ENCODE results near the gene RFPL2.

The RFPL2 gene

DNA sequence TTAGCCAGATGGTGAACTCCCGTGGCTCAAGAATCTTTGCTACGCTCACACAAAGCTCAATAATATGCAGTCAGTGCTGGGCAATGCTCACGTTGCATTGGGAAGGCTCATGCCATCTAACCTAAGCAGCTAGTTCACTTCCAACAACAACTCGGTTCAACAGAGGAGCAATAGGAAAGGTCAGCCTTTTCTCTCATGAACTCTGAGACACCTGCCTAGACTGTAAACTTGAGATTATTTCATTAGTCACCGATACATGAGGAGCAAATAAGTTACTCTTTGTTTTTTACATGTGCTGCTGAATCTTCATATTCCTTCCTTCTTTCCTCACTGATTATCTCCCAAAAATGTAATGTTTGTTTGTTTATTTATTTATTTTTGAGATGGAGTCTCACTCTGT, 41.3 kb upstream of the RFPL2 start:
- no peak for TF ChIP-seq EZH2 (IDR thresholded peaks at IDR 0.05; ENCODE audit: borderline replicate concordance, low read depth, low read length, severe bottlenecking)
- TF ChIP-seq, protein P1, sequence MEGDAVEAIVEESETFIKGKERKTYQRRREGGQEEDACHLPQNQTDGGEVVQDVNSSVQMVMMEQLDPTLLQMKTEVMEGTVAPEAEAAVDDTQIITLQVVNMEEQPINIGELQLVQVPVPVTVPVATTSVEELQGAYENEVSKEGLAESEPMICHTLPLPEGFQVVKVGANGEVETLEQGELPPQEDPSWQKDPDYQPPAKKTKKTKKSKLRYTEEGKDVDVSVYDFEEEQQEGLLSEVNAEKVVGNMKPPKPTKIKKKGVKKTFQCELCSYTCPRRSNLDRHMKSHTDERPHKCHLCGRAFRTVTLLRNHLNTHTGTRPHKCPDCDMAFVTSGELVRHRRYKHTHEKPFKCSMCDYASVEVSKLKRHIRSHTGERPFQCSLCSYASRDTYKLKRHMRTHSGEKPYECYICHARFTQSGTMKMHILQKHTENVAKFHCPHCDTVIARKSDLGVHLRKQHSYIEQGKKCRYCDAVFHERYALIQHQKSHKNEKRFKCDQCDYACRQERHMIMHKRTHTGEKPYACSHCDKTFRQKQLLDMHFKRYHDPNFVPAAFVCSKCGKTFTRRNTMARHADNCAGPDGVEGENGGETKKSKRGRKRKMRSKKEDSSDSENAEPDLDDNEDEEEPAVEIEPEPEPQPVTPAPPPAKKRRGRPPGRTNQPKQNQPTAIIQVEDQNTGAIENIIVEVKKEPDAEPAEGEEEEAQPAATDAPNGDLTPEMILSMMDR (IDR thresholded peaks at IDR 0.05; ENCODE audit: borderline replicate concordance, extremely low read depth, low read length, poor library complexity, severe bottlenecking): no peak
- no peak overlapping the region for H3K9ac ChIP-seq (ENCODE audit: low read depth, low read length)

DNA sequence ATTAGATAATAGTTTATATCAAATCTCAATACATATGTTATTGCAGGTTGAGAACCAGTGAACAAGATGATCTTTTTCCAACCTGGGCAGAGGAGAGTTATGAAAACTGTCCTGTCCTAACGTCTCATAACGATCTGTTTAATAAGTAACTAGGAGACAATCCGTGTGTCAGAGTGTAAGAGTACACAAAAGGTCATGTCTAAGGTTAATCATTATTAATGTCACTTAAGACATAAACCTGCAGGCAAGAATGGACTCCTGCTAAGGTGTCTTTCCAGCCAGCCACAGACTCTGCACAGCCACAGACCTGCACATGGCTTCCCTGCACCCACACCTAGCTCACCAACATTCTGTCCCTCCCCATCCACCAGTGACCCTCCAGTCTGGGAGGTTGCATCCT, 40.2 kb upstream of the RFPL2 start:
- Histone ChIP-seq H3K9ac (ENCODE audit: low read depth, low read length) (no peak overlapping the region), H3K79me2 (ENCODE audit: insufficient read depth, low read length) (no peaks in the 10 kb centered on the region), H3K4me3 (ENCODE audit: low read depth in 1 of 2, low read length in 2 of 2) (no peak overlapping the region), H2AFZ (ENCODE audit: low read depth, low read length) (no peak overlapping the region), H3K27ac (ENCODE audit: low read length) (no peak overlapping the region), H3K9me3 (ENCODE audit: insufficient read depth, low read length, severe bottlenecking) (no peaks in the 10 kb centered on the region), H3K4me2 (ENCODE audit: insufficient read depth, low read length) (no peak overlapping the region), H3K36me3 (ENCODE audit: insufficient read depth, low read length) (no peaks in the 10 kb centered on the region), H3K27me3 (ENCODE audit: insufficient read depth, low read length, poor library complexity) (no peaks in the 10 kb centered on the region), H4K20me1 (ENCODE audit: insufficient read depth, low read length) (no peaks in the 10 kb centered on the region), H3K4me1 (ENCODE audit: insufficient read depth, low read length) (no peaks in the 10 kb centered on the region)
- ATAC-seq (ENCODE audit: insufficient read depth, low read depth): no peak
- TF ChIP-seq EZH2 (IDR thresholded peaks at IDR 0.05; ENCODE audit: borderline replicate concordance, low read depth, low read length, severe bottlenecking): no peak
- TF ChIP-seq, protein P1 (IDR thresholded peaks at IDR 0.05; ENCODE audit: borderline replicate concordance, extremely low read depth, low read length, poor library complexity, severe bottlenecking): no peak
- DNase-seq: no peak

More for the DNA sequence above, 41.3 kb upstream of the RFPL2 start:
- H3K4me2 ChIP-seq (ENCODE audit: insufficient read depth, low read length): no peak overlapping the region
- no peaks in the 10 kb centered on the region for H3K79me2 ChIP-seq (ENCODE audit: insufficient read depth, low read length)
- H2AFZ ChIP-seq (ENCODE audit: low read depth, low read length): no peak overlapping the region
- H3K36me3 ChIP-seq (ENCODE audit: insufficient read depth, low read length): no peaks in the 10 kb centered on the region
- H3K4me3 ChIP-seq (ENCODE audit: low read depth in 1 of 2, low read length in 2 of 2): no peak overlapping the region
- DNase-seq (no peak), ATAC-seq (ENCODE audit: insufficient read depth, low read depth) (no peak)
- no peak overlapping the region for H3K27ac ChIP-seq (ENCODE audit: low read length)
- H4K20me1 ChIP-seq (ENCODE audit: insufficient read depth, low read length): no peaks in the 10 kb centered on the region
- no peaks in the 10 kb centered on the region for H3K4me1 ChIP-seq (ENCODE audit: insufficient read depth, low read length)
- H3K9me3 ChIP-seq (ENCODE audit: insufficient read depth, low read length, severe bottlenecking): no peaks in the 10 kb centered on the region
- no peaks in the 10 kb centered on the region for H3K27me3 ChIP-seq (ENCODE audit: insufficient read depth, low read length, poor library complexity)

DNA sequence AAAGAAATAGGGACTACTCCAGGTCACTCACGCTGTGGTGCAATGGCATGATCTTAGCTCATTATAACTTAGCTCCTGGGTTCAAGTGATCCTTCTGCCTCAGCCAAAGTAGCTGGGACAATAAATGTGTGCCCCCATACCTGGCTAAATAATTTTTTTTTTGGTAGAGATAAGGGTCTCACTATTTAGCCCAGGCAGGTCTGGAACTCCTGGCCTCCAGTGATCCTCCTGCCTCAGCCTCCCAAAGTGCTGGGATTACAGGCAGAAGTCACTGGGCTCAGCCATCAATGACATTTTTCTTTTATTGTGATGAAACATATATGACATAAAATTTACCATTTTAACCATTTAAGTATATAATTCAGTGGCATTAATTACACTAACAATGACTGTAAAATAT, 39.7 kb upstream of the RFPL2 start:
- ATAC-seq (ENCODE audit: insufficient read depth, low read depth): no peak
- no peaks in the 10 kb centered on the region for H3K79me2 ChIP-seq (ENCODE audit: insufficient read depth, low read length)
- H3K36me3 ChIP-seq (ENCODE audit: insufficient read depth, low read length): no peaks in the 10 kb centered on the region
- no peaks in the 10 kb centered on the region for H3K4me1 ChIP-seq (ENCODE audit: insufficient read depth, low read length)
- no peak overlapping the region for H3K9ac ChIP-seq (ENCODE audit: low read depth, low read length)
- no peak overlapping the region for H3K4me3 ChIP-seq (ENCODE audit: low read depth in 1 of 2, low read length in 2 of 2)
- no peaks in the 10 kb centered on the region for H4K20me1 ChIP-seq (ENCODE audit: insufficient read depth, low read length)
- no peak overlapping the region for H2AFZ ChIP-seq (ENCODE audit: low read depth, low read length)
- TF ChIP-seq EZH2 (IDR thresholded peaks at IDR 0.05; ENCODE audit: borderline replicate concordance, low read depth, low read length, severe bottlenecking): no peak
- TF ChIP-seq, protein P1 (IDR thresholded peaks at IDR 0.05; ENCODE audit: borderline replicate concordance, extremely low read depth, low read length, poor library complexity, severe bottlenecking): no peak
- H3K9me3 ChIP-seq (ENCODE audit: insufficient read depth, low read length, severe bottlenecking): no peaks in the 10 kb centered on the region
- no peak overlapping the region for H3K27ac ChIP-seq (ENCODE audit: low read length)
- no peak overlapping the region for H3K4me2 ChIP-seq (ENCODE audit: insufficient read depth, low read length)
- DNase-seq: no peak
- H3K27me3 ChIP-seq (ENCODE audit: insufficient read depth, low read length, poor library complexity): no peaks in the 10 kb centered on the region

DNA sequence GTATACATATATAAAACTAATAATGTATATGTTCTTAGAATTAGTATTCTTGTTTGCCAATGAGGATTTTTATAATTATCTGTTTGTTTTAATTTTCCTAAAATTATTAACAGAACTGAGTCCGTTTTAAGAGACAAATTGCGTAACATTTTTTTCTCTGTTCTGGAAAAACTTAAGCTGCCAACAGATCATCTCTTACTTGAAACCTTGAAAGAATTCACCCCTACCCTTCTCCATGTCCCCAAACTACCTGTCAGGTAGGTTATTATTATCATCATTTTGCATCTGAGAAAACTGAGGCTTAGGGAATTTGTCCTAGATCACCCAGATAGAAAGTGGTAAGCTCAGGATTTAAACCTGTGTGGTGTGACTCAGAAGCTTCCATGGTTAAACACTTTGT, 35.6 kb upstream of the RFPL2 start:
- ATAC-seq (ENCODE audit: insufficient read depth, low read depth) (no peak), DNase-seq (no peak)
- H2AFZ ChIP-seq (ENCODE audit: low read depth, low read length): no peak overlapping the region
- no peak overlapping the region for H3K4me3 ChIP-seq (ENCODE audit: low read depth in 1 of 2, low read length in 2 of 2)
- H3K79me2 ChIP-seq (ENCODE audit: insufficient read depth, low read length): no peaks in the 10 kb centered on the region
- no peaks in the 10 kb centered on the region for H3K9me3 ChIP-seq (ENCODE audit: insufficient read depth, low read length, severe bottlenecking)
- H4K20me1 ChIP-seq (ENCODE audit: insufficient read depth, low read length): no peaks in the 10 kb centered on the region
- H3K9ac ChIP-seq (ENCODE audit: low read depth, low read length): no peak overlapping the region
- peaks cover 5% of the 10 kb centered on the region for H3K27me3 ChIP-seq (ENCODE audit: insufficient read depth, low read length, poor library complexity)
- no peaks in the 10 kb centered on the region for H3K36me3 ChIP-seq (ENCODE audit: insufficient read depth, low read length)
- TF ChIP-seq EZH2 (IDR thresholded peaks at IDR 0.05; ENCODE audit: borderline replicate concordance, low read depth, low read length, severe bottlenecking): no peak
- TF ChIP-seq, protein P1 (IDR thresholded peaks at IDR 0.05; ENCODE audit: borderline replicate concordance, extremely low read depth, low read length, poor library complexity, severe bottlenecking): no peak
- no peak overlapping the region for H3K4me2 ChIP-seq (ENCODE audit: insufficient read depth, low read length)
- H3K27ac ChIP-seq (ENCODE audit: low read length): no peak overlapping the region
- H3K4me1 ChIP-seq (ENCODE audit: insufficient read depth, low read length): no peaks in the 10 kb centered on the region

Data from DND-41 (cell line).